Tibial artery (tissue), 4 donors: ENCODE data around the gene MAZ.
"Not testable (repeated sequence)": the region's sequence is repeated elsewhere in the genome, so short reads cannot be mapped to it uniquely, and the experiment has no call there.

Experiments
- DNase-seq, 2 donors: peaks; one replicate each; pipeline ENCODE4 v3.0.0-alpha.2; 2019
- H3K27ac ChIP-seq, 2 donors: fragments of 200-600 bp; sonication (generic) in 1 of 2; 1 replicate in 1 of 2; 2 replicates in 1 of 2; pipeline ENCODE4 v1.5.1; 2018 to 2019; ENCODE audit warnings: mild to moderate bottlenecking in 1 of 2
- H3K27me3 ChIP-seq, 2 donors: fragments of 200-600 bp; sonication (generic) in 1 of 2; one replicate each; pipeline versions ENCODE4 v1.5.1 to v1.6.0; 2016 to 2019
- H3K36me3 ChIP-seq, 3 donors: fragments of 200-600 bp; sonication (generic) in 2 of 3; one replicate each; pipeline ENCODE4 v1.5.1; 2016 to 2019; ENCODE audit warnings: mild to moderate bottlenecking in 2 of 3
- H3K4me1 ChIP-seq, 4 donors: fragments of 200-600 bp; sonication (generic) in 2 of 4; 1 replicate in 3 of 4; 2 replicates in 1 of 4; pipeline ENCODE4 v1.5.1; 2016 to 2019
- H3K4me3 ChIP-seq, 2 donors: fragments of 200-600 bp; sonication (generic) in 1 of 2; 1 replicate in 1 of 2; 2 replicates in 1 of 2; pipeline ENCODE4 v1.5.1; 2018 to 2019; ENCODE audit warnings: mild to moderate bottlenecking in 2 of 2
- H3K9me3 ChIP-seq, 3 donors: fragments of 200-600 bp; sonication (generic) in 1 of 3; one replicate each; pipeline ENCODE4 v1.5.1; 2016 to 2019
- CTCF ChIP-seq, 2 experiments: fragments of 200-600 bp in 1 of 2; fragments of 450-650 bp in 1 of 2; IDR thresholded peaks; one replicate each; pipeline ENCODE4 v1.5.1; 2017 to 2019; ENCODE audit warnings: antibody characterized with exemption in 2 of 2, mild to moderate bottlenecking in 1 of 2, moderate library complexity in 1 of 2
- intact Hi-C: fragments of 100-400 bp; cut with DNase I; formaldehyde crosslinking; loops from one replicate; pipeline ENCODE4 v1.15.0; 2023; ENCODE audit warnings: low total_unique reads

Gene MAZ

GRCh38 chr16:29769507-29769906 lies 36.8 kb upstream of the MAZ start:
- H3K4me1 ChIP-seq, result no peaks in the 10 kb centered on the region
- H3K9me3 ChIP-seq, result no peaks in the 10 kb centered on the region
- no peak for TF ChIP-seq CTCF (IDR thresholded peaks at IDR 0.05)
- H3K36me3 ChIP-seq, result no peaks in the 10 kb centered on the region
- DNase-seq, result no peak
- no peak overlapping the region for H3K27ac ChIP-seq
- H3K4me3 ChIP-seq, result no peak overlapping the region
- H3K27me3 ChIP-seq, result peaks cover 0 to 14% of the 10 kb centered on the region in 2 donors
- intact Hi-C loops, result no loop called here

- H3K27me3 ChIP-seq, result peaks cover 0 to 11% of the 10 kb centered on the region in 2 donors
- no peak for DNase-seq
- H3K36me3 ChIP-seq, result no peaks in the 10 kb centered on the region
- no peaks in the 10 kb centered on the region for H3K9me3 ChIP-seq
- H3K4me3 ChIP-seq, result no peak overlapping the region
- H3K4me1 ChIP-seq, result no peaks in the 10 kb centered on the region
- intact Hi-C loops, result no loop called here
- H3K27ac ChIP-seq, result no peak overlapping the region
- no peak for TF ChIP-seq CTCF (IDR thresholded peaks at IDR 0.05)
Measured at GRCh38 chr16:29770250-29770929, 35.9 kb upstream of the MAZ start.

- H3K27ac ChIP-seq, H3K4me3 ChIP-seq, H3K27me3 ChIP-seq, H3K9me3 ChIP-seq, DNase-seq, intact Hi-C loops, H3K4me1 ChIP-seq, H3K36me3 ChIP-seq: not testable (repeated sequence)
Measured at GRCh38 chr16:29772330-29772729, 34.0 kb upstream of the MAZ start.

- DNase-seq, result no peak
- Histone ChIP-seq H3K36me3 (no peaks in the 10 kb centered on the region), H3K4me1 (no peaks in the 10 kb centered on the region), H3K27ac (no peak overlapping the region), H3K4me3 (no peak overlapping the region), H3K27me3 (peaks cover 0 to 15% of the 10 kb centered on the region in 2 donors), H3K9me3 (no peaks in the 10 kb centered on the region)
- intact Hi-C loops, result no loop called here
- TF ChIP-seq CTCF (IDR thresholded peaks at IDR 0.05), result no peak
Measured at GRCh38 chr16:29774730-29775129, 31.6 kb upstream of the MAZ start.

- no peak overlapping the region for H3K27ac ChIP-seq
- H3K4me3 ChIP-seq, result no peak overlapping the region
- DNase-seq, result no peak
- TF ChIP-seq CTCF (IDR thresholded peaks at IDR 0.05), result no peak
- H3K9me3 ChIP-seq, result no peaks in the 10 kb centered on the region
- H3K36me3 ChIP-seq, result no peaks in the 10 kb centered on the region
- peaks cover 0 to 22% of the 10 kb centered on the region in 2 donors for H3K27me3 ChIP-seq
- intact Hi-C loops, result no loop called here
- no peaks in the 10 kb centered on the region for H3K4me1 ChIP-seq
Measured at GRCh38 chr16:29775742-29776408, 30.5 kb upstream of the MAZ start.

GRCh38 chr16:29777576-29778350 lies 28.6 kb upstream of the MAZ start, which contains the start of gene ZG16:
Gene ZG16 (plus strand): TSS chr16:29778256. CDS start chr16:29779267, 1,011 bp downstream.
- Histone ChIP-seq H3K36me3 (no peaks in the 10 kb centered on the region), H3K4me1 (no peaks in the 10 kb centered on the region), H3K27me3 (peaks cover 0 to 22% of the 10 kb centered on the region in 2 donors), H3K9me3 (no peaks in the 10 kb centered on the region), H3K27ac (no peak within 1 kb of the TSS), H3K4me3 (no peak within 1 kb of the TSS)
- no peak for DNase-seq
- TF ChIP-seq CTCF (IDR thresholded peaks at IDR 0.05), result no peak
- intact Hi-C loops, result no loop called here
